Kidney (tissue), 14 donors: Measurements from ENCODE around the gene CCSER2. TPM values are rescaled to one million over a fixed set of nuclear protein-coding genes. Genes with fewer than 3 reads are reported as not detected.

Source experiments
- DNase-seq, 5 donors: peaks; one replicate each; pipeline ENCODE4 v3.0.0-alpha.2; 2013 to 2020
- FAIRE-seq: peaks from 2 replicates; lab custom pipeline; 2012; peaks lifted over from hg19 to GRCh38; lab: Jason Lieb, UNC
- H3K27ac ChIP-seq, 2 donors: one replicate each; pipeline ENCODE4 v1.7.0; 2013; ENCODE audit warnings: low read depth in 2 of 2, low read length in 2 of 2, inconsistent platforms in 1 of 2
- H3K27me3 ChIP-seq: one replicate; pipeline ENCODE4 v1.7.1; 2013; ENCODE audit warnings: low read length, inconsistent platforms; ENCODE audit not compliant: control insufficient read depth, insufficient read depth
- H3K36me3 ChIP-seq, 3 donors: one replicate each; pipeline versions ENCODE4 v1.7.0 to v1.7.1; 2013; ENCODE audit warnings: low read length in 3 of 3, control low read depth in 1 of 3, inconsistent platforms in 1 of 3; ENCODE audit not compliant: insufficient read depth in 3 of 3, control insufficient read depth in 2 of 3
- H3K4me1 ChIP-seq, 3 donors: one replicate each; pipeline versions ENCODE4 v1.7.0 to v1.7.1; 2013; ENCODE audit warnings: low read length in 3 of 3, inconsistent platforms in 1 of 3, low read depth in 1 of 3; ENCODE audit not compliant: control insufficient read depth in 2 of 3, insufficient read depth in 2 of 3
- H3K4me3 ChIP-seq, 3 donors: one replicate each; pipeline versions ENCODE4 v1.7.0 to v1.8.1; 2013; ENCODE audit warnings: low read length in 3 of 3, control low read depth in 1 of 3, inconsistent platforms in 1 of 3
- H3K9ac ChIP-seq, 3 donors: one replicate each; pipeline versions ENCODE4 v1.7.0 to v1.7.1; 2013; ENCODE audit warnings: low read length in 3 of 3, control low read depth in 1 of 3, inconsistent platforms in 1 of 3
- H3K9me3 ChIP-seq, 3 donors: one replicate each; pipeline versions ENCODE4 v1.7.0 to v1.7.1; 2013; ENCODE audit warnings: low read length in 3 of 3, control low read depth in 1 of 3, inconsistent platforms in 1 of 3; ENCODE audit not compliant: control insufficient read depth in 2 of 3, insufficient read depth in 1 of 3
- intact Hi-C: fragments of 100-400 bp; cut with DNase I; formaldehyde crosslinking; loops from one replicate; pipeline ENCODE4 v1.11.1; 2022
- polyA plus RNA-seq: library from polyadenylated mRNA; stranded (reverse); fragments of 350-450 nt; fragmentation: Illumina TruSeq; extraction: RNeasy Lipid Tissue Mini Kit (QIAGEN cat#74804); gene quantifications from one replicate; pipeline ENCODE4 v1.2.3, GENCODE V29; 2014; ENCODE audit warnings: low read depth, low replicate concordance; ENCODE audit not compliant: insufficient read depth
- total RNA-seq: library from RNA; stranded (reverse); fragmentation: NEBNext Ultra II Directional; extraction: Animal tissue kit (Norgen Biotek cat#: 25700); gene quantifications from one replicate; pipeline ENCODE4 v1.2.1, GENCODE V29; 2021
- TF ChIP-seq, protein P1 (sequence below): IDR thresholded peaks from 3 replicates; pipeline ENCODE4 v1.5.1; 2012; ENCODE audit warnings: mild to moderate bottlenecking, moderate library complexity, borderline replicate concordance; ENCODE audit not compliant: insufficient read depth; ENCODE audit errors: extremely low read depth
- donor health status: control.
- donor health status: control.
- donor health status: control.
- donor health status: control.
- donor health status: control.
- donor health status: DM: yes; HTN: yes; CAD: no.
- donor health status: Normal renal cell carcinoma (clear cell type).

The CCSER2 gene
- total and polyA plus RNA-seq, 2 donors from 2014 or later, result 12.6 to 46.4 TPM

- intact Hi-C loops, result loop anchor here (10.0 kb wide), 1 partner anchor 101 kb away; no protein-coding TSS in a partner anchor
- Histone ChIP-seq H3K36me3 (no peaks in the 10 kb centered on the region), H3K4me1 (peaks cover 0 to 4% (median 4%) of the 10 kb centered on the region in 3 donors), H3K27me3 (no peaks in the 10 kb centered on the region), H3K9ac (no peak overlapping the region), H3K9me3 (no peaks in the 10 kb centered on the region), H3K27ac (no peak overlapping the region), H3K4me3 (no peak overlapping the region)
- FAIRE-seq (no peak), DNase-seq (no peak)
- TF ChIP-seq, protein P1, sequence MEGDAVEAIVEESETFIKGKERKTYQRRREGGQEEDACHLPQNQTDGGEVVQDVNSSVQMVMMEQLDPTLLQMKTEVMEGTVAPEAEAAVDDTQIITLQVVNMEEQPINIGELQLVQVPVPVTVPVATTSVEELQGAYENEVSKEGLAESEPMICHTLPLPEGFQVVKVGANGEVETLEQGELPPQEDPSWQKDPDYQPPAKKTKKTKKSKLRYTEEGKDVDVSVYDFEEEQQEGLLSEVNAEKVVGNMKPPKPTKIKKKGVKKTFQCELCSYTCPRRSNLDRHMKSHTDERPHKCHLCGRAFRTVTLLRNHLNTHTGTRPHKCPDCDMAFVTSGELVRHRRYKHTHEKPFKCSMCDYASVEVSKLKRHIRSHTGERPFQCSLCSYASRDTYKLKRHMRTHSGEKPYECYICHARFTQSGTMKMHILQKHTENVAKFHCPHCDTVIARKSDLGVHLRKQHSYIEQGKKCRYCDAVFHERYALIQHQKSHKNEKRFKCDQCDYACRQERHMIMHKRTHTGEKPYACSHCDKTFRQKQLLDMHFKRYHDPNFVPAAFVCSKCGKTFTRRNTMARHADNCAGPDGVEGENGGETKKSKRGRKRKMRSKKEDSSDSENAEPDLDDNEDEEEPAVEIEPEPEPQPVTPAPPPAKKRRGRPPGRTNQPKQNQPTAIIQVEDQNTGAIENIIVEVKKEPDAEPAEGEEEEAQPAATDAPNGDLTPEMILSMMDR, result no peak
These were observed 37.0 kb downstream of the CCSER2 start for GRCh38 chr10:84365335-84365881.

- FAIRE-seq, result no peak
- H3K9ac ChIP-seq, result no peak overlapping the region
- no peak overlapping the region for H3K27ac ChIP-seq
- H3K4me3 ChIP-seq, result no peak overlapping the region
- intact Hi-C loops, result loop anchor here (10.0 kb wide), 1 partner anchor 101 kb away; no protein-coding TSS in a partner anchor
- TF ChIP-seq, protein P1, result no peak
- no peaks in the 10 kb centered on the region for H3K27me3 ChIP-seq
- H3K36me3 ChIP-seq, result no peaks in the 10 kb centered on the region
- H3K4me1 ChIP-seq, result peaks cover 0 to 1% (median 0%) of the 10 kb centered on the region in 3 donors
- no peaks in the 10 kb centered on the region for H3K9me3 ChIP-seq
- no peak for DNase-seq
These were observed 37.7 kb downstream of the CCSER2 start for GRCh38 chr10:84366041-84366440.

GRCh38 chr10:84367256-84367655 is 38.9 kb downstream of the CCSER2 start:
- no peak overlapping the region for H3K4me3 ChIP-seq
- H3K27ac ChIP-seq, result no peak overlapping the region
- peaks cover 0 to 6% (median 0%) of the 10 kb centered on the region in 3 donors for H3K36me3 ChIP-seq
- H3K9me3 ChIP-seq, result no peaks in the 10 kb centered on the region
- no peaks in the 10 kb centered on the region for H3K4me1 ChIP-seq
- no peaks in the 10 kb centered on the region for H3K27me3 ChIP-seq
- intact Hi-C loops, result loop anchor here (10.0 kb wide), 1 partner anchor 102 kb away; no protein-coding TSS in a partner anchor
- no peak for FAIRE-seq
- DNase-seq, result no peak
- TF ChIP-seq, protein P1, result no peak
- no peak overlapping the region for H3K9ac ChIP-seq
